ENCODE measurements around the gene NPTX1.

GRCh38 chr17:80487511-80487910, 11.1 kb upstream of the NPTX1 start:
- TF ChIP-seq CTCF (IDR thresholded peaks at IDR 0.05; ENCODE audit: insufficient read depth, low read length, poor library complexity, severe bottlenecking) (no peak), EZH2phosphoT487 (conservative IDR thresholded peaks at IDR 0.05; ENCODE audit: low read length) (no peak)
